HCT116 (cell line): Measurements from ENCODE around the gene COL15A1. TPM values are rescaled to one million over a fixed set of nuclear protein-coding genes. Genes with fewer than 3 reads are reported as not detected.

Experiments used
- ATAC-seq: fragments of 200-7000 bp; cut with Tn5 transposase; 2 replicates; pipeline ENCODE4 v1.9.1; 2020; ENCODE audit warnings: mild to moderate bottlenecking, moderate library complexity
- BruUV-seq: library from RNA; stranded (reverse); fragments of 400-500 nt; replicated peaks from 2 replicates; lab custom pipeline; 2021; lab: Mats Ljungman, UMichigan
- CTCF ChIA-PET: fragments of 300-600 bp; sonication (Branson Sonifier 250); formaldehyde crosslinking; loops from one replicate; lab custom pipeline; 2021; ENCODE audit warnings: antibody characterized with exemption; lab: Charles Lee
- POLR2A ChIA-PET: fragments of 300-600, 350-600 bp; sonication (Branson Sonifier 250); formaldehyde crosslinking; loops from one replicate; lab custom pipeline; 2021; ENCODE audit warnings: antibody characterized with exemption; lab: Charles Lee
- RAD21 ChIA-PET, 2 experiments: fragments of 300-600 bp; sonication (Branson Sonifier 250); formaldehyde crosslinking; loops; one replicate each; lab custom pipeline; 2023; ENCODE audit warnings: low total read pairs in 2 of 2; ENCODE audit not compliant: uncharacterized antibody in 2 of 2, unreplicated experiment in 2 of 2, low non-redundant PET in 1 of 2; lab: Charles Lee
- DNase-seq: peaks from one replicate; pipeline ENCODE4 v3.0.0-alpha.2; 2010; ENCODE audit warnings: low read depth, low spot score
- H2AFZ ChIP-seq: fragments of 200-600 bp; shearing (Covaris generic), sonication (generic); 2 replicates; pipeline ENCODE4 v1.6.1; 2017; ENCODE audit warnings: low read depth, mixed run types, mixed read lengths, antibody characterized with exemption, low read length; ENCODE audit not compliant: poor library complexity, severe bottlenecking
- H3K27ac ChIP-seq: 2 replicates; pipeline ENCODE4 v1.5.1; 2012; ENCODE audit warnings: low read depth, low read length
- H3K27me3 ChIP-seq: fragments of 200-600 bp; sonication (generic); 2 replicates; pipeline ENCODE4 v1.6.1; 2016; ENCODE audit warnings: mixed run types, low read length, mixed read lengths; ENCODE audit not compliant: insufficient read depth
- H3K36me3 ChIP-seq, 2 experiments: fragments of 200-500 bp in 1 of 2; fragments of 200-600 bp in 1 of 2; sonication (Bioruptor generic) in 1 of 2; sonication (generic) in 1 of 2; 2 replicates each; pipeline versions ENCODE4 v1.5.1 to v1.6.1; 2014 to 2016; ENCODE audit warnings: low read length in 2 of 2, inconsistent platforms in 1 of 2, mixed read lengths in 1 of 2, mixed run types in 1 of 2; ENCODE audit not compliant: insufficient read depth in 2 of 2, control insufficient read depth in 1 of 2
- H3K4me1 ChIP-seq, 2 experiments: fragments of 200-600 bp in 1 of 2; sonication (generic) in 1 of 2; 2 replicates each; pipeline versions ENCODE4 v1.5.1 to v1.6.1; 2012 to 2017; ENCODE audit warnings: low read length in 2 of 2, inconsistent platforms in 1 of 2, mild to moderate bottlenecking in 1 of 2, mixed read lengths in 1 of 2, mixed run types in 1 of 2, moderate library complexity in 1 of 2; ENCODE audit not compliant: insufficient read depth in 2 of 2, control insufficient read depth in 1 of 2
- H3K4me2 ChIP-seq: fragments of 200-600 bp; sonication (generic); 2 replicates; pipeline ENCODE4 v1.6.1; 2017; ENCODE audit warnings: mixed run types, low read length, mixed read lengths
- H3K4me3 ChIP-seq, 2 experiments: fragments of 200-600 bp in 1 of 2; sonication (generic) in 1 of 2; replicated peaks in 1 of 2; 2 replicates each; pipeline ENCODE4 v1.5.1; 2011 to 2016; ENCODE audit warnings: low read length in 2 of 2, control low read depth in 1 of 2, low read depth in 1 of 2, mild to moderate bottlenecking in 1 of 2, mixed read lengths in 1 of 2, mixed run types in 1 of 2
- H3K79me2 ChIP-seq: fragments of 200-600 bp; sonication (generic); 2 replicates; pipeline ENCODE4 v1.6.1; 2017; ENCODE audit warnings: mild to moderate bottlenecking, mixed run types, low read length, moderate library complexity, mixed read lengths; ENCODE audit not compliant: insufficient read depth
- H3K9ac ChIP-seq: fragments of 200-600 bp; sonication (generic); 2 replicates; pipeline ENCODE4 v1.6.1; 2016; ENCODE audit warnings: low read length, mixed read lengths
- H3K9me2 ChIP-seq: fragments of 200-600 bp; sonication (generic), shearing (Covaris generic); 2 replicates; pipeline ENCODE4 v1.6.1; 2017; ENCODE audit warnings: mixed run types, mild to moderate bottlenecking, moderate library complexity; ENCODE audit not compliant: insufficient read depth
- H3K9me3 ChIP-seq, 2 experiments: fragments of 200-500 bp in 1 of 2; fragments of 200-600 bp in 1 of 2; sonication (Bioruptor generic) in 1 of 2; sonication (generic) in 1 of 2; 2 replicates each; pipeline ENCODE4 v1.6.1; 2014 to 2017; ENCODE audit warnings: low read length in 2 of 2, mixed read lengths in 2 of 2, inconsistent platforms in 1 of 2, low read depth in 1 of 2, mild to moderate bottlenecking in 1 of 2, mixed run types in 1 of 2, moderate library complexity in 1 of 2; ENCODE audit not compliant: control insufficient read depth in 1 of 2, insufficient read depth in 1 of 2
- H4K20me1 ChIP-seq: fragments of 200-600 bp; sonication (generic), shearing (Covaris generic); 2 replicates; pipeline ENCODE4 v1.6.1; 2017; ENCODE audit warnings: mixed run types, mild to moderate bottlenecking, moderate library complexity; ENCODE audit not compliant: insufficient read depth
- CBX3 ChIP-seq: IDR thresholded peaks from 2 replicates; pipeline ENCODE4 v1.6.1; 2012; ENCODE audit warnings: low read depth
- CEBPB ChIP-seq: IDR thresholded peaks from 2 replicates; pipeline ENCODE4 v1.6.1; 2012; ENCODE audit warnings: low read depth
- ELF1 ChIP-seq: IDR thresholded peaks from 2 replicates; pipeline ENCODE4 v1.6.1; 2012; ENCODE audit warnings: low read depth, borderline replicate concordance
- EZH2phosphoT487 ChIP-seq: fragments of 200-600 bp; IDR thresholded peaks from 2 replicates; pipeline ENCODE4 v1.6.1; 2018; ENCODE audit warnings: antibody characterized with exemption, borderline replicate concordance
- JUND ChIP-seq: IDR thresholded peaks from 2 replicates; pipeline ENCODE4 v1.6.1; 2012
- MAX ChIP-seq: IDR thresholded peaks from 2 replicates; pipeline ENCODE4 v1.6.1; 2012
- POLR2A ChIP-seq: IDR thresholded peaks from 2 replicates; pipeline ENCODE4 v1.7.0; 2011; ENCODE audit warnings: borderline replicate concordance; ENCODE audit not compliant: insufficient read depth, insufficient read length; ENCODE audit errors: extremely low read depth
- POLR2AphosphoS5 ChIP-seq: IDR thresholded peaks from 2 replicates; pipeline ENCODE4 v1.6.1; 2011; ENCODE audit warnings: mild to moderate bottlenecking, low read depth, low read length, moderate library complexity
- RAD21 ChIP-seq: IDR thresholded peaks from 2 replicates; pipeline ENCODE4 v1.6.1; 2012; ENCODE audit warnings: low read depth, mild to moderate bottlenecking
- REST ChIP-seq: IDR thresholded peaks from 2 replicates; pipeline ENCODE4 v1.6.1; 2012; ENCODE audit warnings: low read depth
- SIN3A ChIP-seq: IDR thresholded peaks from 2 replicates; pipeline ENCODE4 v1.6.1; 2012; ENCODE audit warnings: low read depth
- SP1 ChIP-seq: IDR thresholded peaks from 2 replicates; pipeline ENCODE4 v1.6.1; 2012; ENCODE audit warnings: low read depth
- TCF7L2 ChIP-seq: IDR thresholded peaks from 2 replicates; pipeline ENCODE4 v1.7.0; 2011; ENCODE audit warnings: borderline replicate concordance, inconsistent platforms; ENCODE audit not compliant: insufficient read depth, insufficient read length; ENCODE audit errors: extremely low read depth
- YY1 ChIP-seq: IDR thresholded peaks from 2 replicates; pipeline ENCODE4 v1.6.1; 2011; ENCODE audit warnings: low read length, low read depth, moderate library complexity, mild to moderate bottlenecking; ENCODE audit not compliant: insufficient replicate concordance; ENCODE audit errors: extremely low read depth
- ZFX ChIP-seq: fragments of 450-650 bp; IDR thresholded peaks from 2 replicates; pipeline ENCODE4 v1.6.1; 2017
- ZNF274 ChIP-seq: fragments of 200-500 bp; sonication (Bioruptor generic); IDR thresholded peaks from 2 replicates; pipeline ENCODE4 v1.6.1; 2014; ENCODE audit warnings: mild to moderate bottlenecking, low read depth, low read length, inconsistent platforms
- intact Hi-C: fragments of 100-400 bp; cut with micrococcal nuclease; formaldehyde crosslinking; loops from 2 replicates; pipeline ENCODE4 v1.10.0; 2022
- total RNA-seq: library from RNA; stranded (reverse); gene quantifications from one replicate; pipeline ENCODE4 v1.2.1, GENCODE V29; 2021; ENCODE audit not compliant: unreplicated experiment
- TF ChIP-seq, protein P1 (sequence below): IDR thresholded peaks from 2 replicates; pipeline ENCODE4 v1.6.1; 2012
- TF ChIP-seq, protein P2 (sequence below), 3 experiments: fragments of 200-600 bp in 1 of 3; sonication (generic) in 1 of 3; IDR thresholded peaks in 2 of 3; conservative IDR thresholded peaks in 1 of 3; 2 replicates each; pipeline ENCODE4 v1.5.1; 2012 to 2017; ENCODE audit warnings: low read depth in 2 of 3, low read length in 2 of 3, antibody characterized with exemption in 1 of 3, borderline replicate concordance in 1 of 3, control low read depth in 1 of 3, mild to moderate bottlenecking in 1 of 3, mixed read lengths in 1 of 3, mixed run types in 1 of 3, moderate library complexity in 1 of 3; ENCODE audit not compliant: insufficient read depth in 1 of 3

Gene COL15A1
- total RNA-seq, 1 experiment from 2014 or later = 0.15 TPM

- Histone ChIP-seq H3K79me2 (no peaks in the 10 kb centered on the region), H3K36me3 (no peaks in the 10 kb centered on the region), H3K9me3 (no peaks in the 10 kb centered on the region), H4K20me1 (no peaks in the 10 kb centered on the region), H3K27ac (no peak overlapping the region), H3K9ac (no peak overlapping the region), H2AFZ (no peak overlapping the region), H3K4me3 (no peak overlapping the region), H3K4me1 (no peaks in the 10 kb centered on the region), H3K4me2 (no peak overlapping the region), H3K27me3 (no peaks in the 10 kb centered on the region), H3K9me2 (no peaks in the 10 kb centered on the region)
- RAD21 ChIA-PET = no interaction called here
- TF ChIP-seq ZNF274 (no peak), JUND (no peak), CBX3 (no peak), YY1 (no peak), CEBPB (no peak), ZFX (no peak), MAX (no peak), EZH2phosphoT487 (no peak), REST (no peak), POLR2A (no peak), ELF1 (no peak), SIN3A (no peak), POLR2AphosphoS5 (no peak), SP1 (no peak), RAD21 (no peak), TCF7L2 (no peak)
- TF ChIP-seq, protein P1, sequence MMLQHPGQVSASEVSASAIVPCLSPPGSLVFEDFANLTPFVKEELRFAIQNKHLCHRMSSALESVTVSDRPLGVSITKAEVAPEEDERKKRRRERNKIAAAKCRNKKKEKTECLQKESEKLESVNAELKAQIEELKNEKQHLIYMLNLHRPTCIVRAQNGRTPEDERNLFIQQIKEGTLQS = no peak
- TF ChIP-seq, protein P2, sequence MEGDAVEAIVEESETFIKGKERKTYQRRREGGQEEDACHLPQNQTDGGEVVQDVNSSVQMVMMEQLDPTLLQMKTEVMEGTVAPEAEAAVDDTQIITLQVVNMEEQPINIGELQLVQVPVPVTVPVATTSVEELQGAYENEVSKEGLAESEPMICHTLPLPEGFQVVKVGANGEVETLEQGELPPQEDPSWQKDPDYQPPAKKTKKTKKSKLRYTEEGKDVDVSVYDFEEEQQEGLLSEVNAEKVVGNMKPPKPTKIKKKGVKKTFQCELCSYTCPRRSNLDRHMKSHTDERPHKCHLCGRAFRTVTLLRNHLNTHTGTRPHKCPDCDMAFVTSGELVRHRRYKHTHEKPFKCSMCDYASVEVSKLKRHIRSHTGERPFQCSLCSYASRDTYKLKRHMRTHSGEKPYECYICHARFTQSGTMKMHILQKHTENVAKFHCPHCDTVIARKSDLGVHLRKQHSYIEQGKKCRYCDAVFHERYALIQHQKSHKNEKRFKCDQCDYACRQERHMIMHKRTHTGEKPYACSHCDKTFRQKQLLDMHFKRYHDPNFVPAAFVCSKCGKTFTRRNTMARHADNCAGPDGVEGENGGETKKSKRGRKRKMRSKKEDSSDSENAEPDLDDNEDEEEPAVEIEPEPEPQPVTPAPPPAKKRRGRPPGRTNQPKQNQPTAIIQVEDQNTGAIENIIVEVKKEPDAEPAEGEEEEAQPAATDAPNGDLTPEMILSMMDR (IDR thresholded peaks at IDR 0.05 in 2 of 3, conservative IDR thresholded peaks at IDR 0.05 in 1 of 3; ENCODE audit: borderline replicate concordance in 1 of 3, insufficient read depth in 1 of 3, low read depth in 2 of 3, low read length in 2 of 3) = no peak
- CTCF ChIA-PET = interaction anchor here (0.6 kb wide), 1 partner anchor 31 kb away, joined by 3 read pairs; no protein-coding TSS in a partner anchor
- intact Hi-C loops = no loop called here
- ATAC-seq = no peak
- no TSS peak for BruUV-seq
- POLR2A ChIA-PET = no interaction called here
- no peak for DNase-seq
Measured at GRCh38 chr9:99070681-99071080, 127.0 kb downstream of the COL15A1 start.
